IPS DF 4.7 (cell line): ENCODE data around the gene TAF3.

Experiments
- DNase-seq: peaks from one replicate; pipeline ENCODE4 v3.0.0-alpha.2; 2013; ENCODE audit warnings: low spot score; ENCODE audit errors: extremely low read depth

Gene TAF3

GRCh38 chr10:8056378-8056777 is 238.1 kb downstream of the TAF3 start:
- no peak for DNase-seq

GRCh38 chr10:8056871-8057331 is 238.6 kb downstream of the TAF3 start:
- DNase-seq, result no peak

- no peak for DNase-seq
These were observed 239.4 kb downstream of the TAF3 start for GRCh38 chr10:8057636-8058273.

GRCh38 chr10:8058274-8059111 is 240.2 kb downstream of the TAF3 start:
- no peak for DNase-seq

GRCh38 chr10:8059191-8059936 is 241.1 kb downstream of the TAF3 start:
- no peak for DNase-seq

GRCh38 chr10:8060010-8060703 is 241.9 kb downstream of the TAF3 start:
- DNase-seq, result no peak

- no peak for DNase-seq
These were observed 242.4 kb downstream of the TAF3 start for GRCh38 chr10:8060704-8061121.

GRCh38 chr10:8061274-8062211 is 243.2 kb downstream of the TAF3 start:
- no peak for DNase-seq

- DNase-seq, result no peak
These were observed 245.0 kb downstream of the TAF3 start for GRCh38 chr10:8063128-8063908.

- DNase-seq, result no peak
These were observed 245.6 kb downstream of the TAF3 start for GRCh38 chr10:8063935-8064334.

GRCh38 chr10:8064436-8064835 is 246.1 kb downstream of the TAF3 start:
- no peak for DNase-seq

- no peak for DNase-seq
These were observed 247.3 kb downstream of the TAF3 start for GRCh38 chr10:8065651-8066050.

GRCh38 chr10:8066124-8066523 is 247.8 kb downstream of the TAF3 start:
- no peak for DNase-seq
